Measurements from ENCODE around the gene HIF1AN.

Gene HIF1AN

GRCh38 chr10:100509241-100509840 lies 26.4 kb upstream of the HIF1AN start:
- TF ChIP-seq CTCF (IDR thresholded peaks at IDR 0.05; ENCODE audit: borderline replicate concordance, insufficient read depth, low read depth, low read length) = no peak
- no peak overlapping the region for H3K4me3 ChIP-seq (ENCODE audit: low read depth, low read length)

- TF ChIP-seq CTCF (IDR thresholded peaks at IDR 0.05; ENCODE audit: borderline replicate concordance, insufficient read depth, low read depth, low read length) = no peak
- no peak overlapping the region for H3K4me3 ChIP-seq (ENCODE audit: low read depth, low read length)
These were observed 25.0 kb upstream of the HIF1AN start for GRCh38 chr10:100510533-100511308.

DNA sequence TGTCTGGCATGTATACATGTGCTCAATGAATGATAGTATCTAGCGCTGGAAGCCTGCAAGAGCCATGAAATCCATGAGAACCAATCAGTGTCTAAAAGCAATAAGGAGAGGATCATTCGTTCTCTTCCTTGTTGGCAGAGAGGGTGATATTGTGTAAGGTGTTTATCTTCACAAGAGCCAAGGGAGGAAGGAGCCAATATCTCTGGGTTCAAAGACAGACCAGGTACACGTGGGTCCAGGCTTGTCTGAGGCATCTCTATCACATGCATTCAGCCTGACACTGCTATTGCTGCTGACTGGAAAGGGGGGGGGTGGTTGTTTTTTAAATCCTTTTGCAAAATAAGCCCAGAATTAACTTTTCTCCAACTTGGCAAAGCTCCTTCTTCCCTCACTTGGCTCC lies 20.1 kb upstream of the HIF1AN start:
- no peak for TF ChIP-seq CTCF (IDR thresholded peaks at IDR 0.05; ENCODE audit: borderline replicate concordance, insufficient read depth, low read depth, low read length)
- no peak overlapping the region for H3K4me3 ChIP-seq (ENCODE audit: low read depth, low read length)

DNA sequence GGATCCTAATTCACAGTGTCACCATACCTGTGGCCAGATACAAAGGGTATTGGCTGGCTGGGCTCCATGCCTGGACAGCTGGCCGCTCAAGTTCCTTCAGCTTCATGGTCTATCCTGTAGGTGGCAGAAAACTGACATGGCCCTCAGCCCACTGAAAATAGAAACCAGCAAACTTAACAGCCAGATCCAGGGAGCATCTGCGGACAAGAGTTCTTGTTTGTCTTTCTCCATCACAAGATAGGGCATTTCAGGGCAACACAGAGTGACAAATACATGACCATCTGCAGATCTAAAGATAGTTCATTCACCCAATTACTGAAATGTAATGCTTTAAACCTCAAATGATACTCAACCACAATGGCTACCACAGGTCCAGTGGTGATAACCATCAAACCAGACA lies 18.9 kb upstream of the HIF1AN start:
- no peak overlapping the region for H3K4me3 ChIP-seq (ENCODE audit: low read depth, low read length)
- no peak for TF ChIP-seq CTCF (IDR thresholded peaks at IDR 0.05; ENCODE audit: borderline replicate concordance, insufficient read depth, low read depth, low read length)

DNA sequence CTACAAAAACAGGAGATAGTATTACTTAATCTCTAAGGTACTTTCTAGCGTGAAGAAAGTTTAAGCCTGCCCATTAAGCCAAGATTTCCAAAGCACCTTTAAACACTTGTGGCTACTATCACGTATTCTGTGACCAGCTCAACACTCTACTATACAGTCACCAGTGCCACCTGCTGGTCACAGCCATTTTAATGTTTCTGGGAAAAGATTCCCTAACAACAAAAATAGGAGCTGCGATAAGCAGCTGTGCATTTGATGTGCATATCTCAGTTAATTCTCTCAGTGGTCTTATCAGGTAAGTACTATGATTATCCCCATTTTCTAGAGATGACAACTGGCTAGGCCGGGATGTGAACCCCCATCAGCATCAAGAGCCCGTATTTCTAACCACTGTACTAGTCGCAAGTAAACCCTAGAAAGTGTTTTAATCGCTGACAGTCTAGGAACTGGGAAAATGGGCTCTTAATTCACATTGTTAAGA lies 16.9 kb upstream of the HIF1AN start:
- H3K4me3 ChIP-seq (ENCODE audit: low read depth, low read length) = no peak overlapping the region
- peak; percentile 55; the same call in 1 of the 2 replicates for TF ChIP-seq CTCF (IDR thresholded peaks at IDR 0.05; ENCODE audit: borderline replicate concordance, insufficient read depth, low read depth, low read length)

- TF ChIP-seq CTCF (IDR thresholded peaks at IDR 0.05; ENCODE audit: borderline replicate concordance, insufficient read depth, low read depth, low read length) = no peak
- no peak within 1 kb of the TSS for H3K4me3 ChIP-seq (ENCODE audit: low read depth, low read length)
These were observed 16.3 kb upstream of the HIF1AN start, which contains the start of gene SEC31B for GRCh38 chr10:100519311-100520051. Gene SEC31B (minus strand): TSS chr10:100519861. CDS start chr10:100516952, 2,909 bp downstream.

Data from GM12875 (cell line).